SU-DHL-6 (cell line): ENCODE data around the gene EIF2AK3.

Experiments used
- CTCF ChIP-seq: fragments of 200-600 bp; sonication (generic); IDR thresholded peaks from one replicate; pipeline ENCODE4 v1.5.1; 2017; ENCODE audit warnings: antibody characterized with exemption, mild to moderate bottlenecking, low read length, moderate library complexity; ENCODE audit not compliant: insufficient read depth, poor library complexity, severe bottlenecking
- EZH2phosphoT487 ChIP-seq: fragments of 200-600 bp; sonication (generic), shearing (Covaris generic); conservative IDR thresholded peaks from 2 replicates; pipeline ENCODE4 v1.6.1; 2018; ENCODE audit warnings: mild to moderate bottlenecking, antibody characterized with exemption, low read length, moderate library complexity, mixed read lengths

- TF ChIP-seq CTCF = no peak
- TF ChIP-seq EZH2phosphoT487 = no peak
These were observed 7.2 kb downstream of the EIF2AK3 start for GRCh38 chr2:88620015-88620414.
